Epithelial cell of proximal tubule (primary cell): ENCODE data around the gene CCR1. TPM values are rescaled to one million over a fixed set of nuclear protein-coding genes. Genes with fewer than 3 reads are reported as not detected.
"Not testable (repeated sequence)": the region's sequence is repeated elsewhere in the genome, so short reads cannot be mapped to it uniquely, and the experiment has no call there.

Experiments
- DNase-seq: peaks from one replicate; pipeline ENCODE4 v3.0.0-alpha.2; 2011; ENCODE audit warnings: low read depth
- H3K4me3 ChIP-seq: 2 replicates; pipeline ENCODE4 v1.5.1; 2011; ENCODE audit warnings: low read depth, mild to moderate bottlenecking, low read length
- CTCF ChIP-seq: conservative IDR thresholded peaks from 2 replicates; pipeline ENCODE4 v1.5.1; 2012; ENCODE audit warnings: low read depth, mild to moderate bottlenecking, low read length
- total RNA-seq: library from RNA; depleted of rRNA; stranded (reverse); fragments of >200 nt; gene quantifications from 2 replicates; pipeline ENCODE4 v1.2.3, GENCODE V29; 2015

The CCR1 gene
- total RNA-seq, 1 donor from 2014 or later: not detected

- TF ChIP-seq CTCF: no peak
- DNase-seq: no peak
- H3K4me3 ChIP-seq: no peak overlapping the region
Observed at GRCh38 chr3:46183330-46183729, 24.8 kb downstream of the CCR1 start.

GRCh38 chr3:46168583-46169345 is 39.3 kb downstream of the CCR1 start:
- TF ChIP-seq CTCF: no peak
- H3K4me3 ChIP-seq: no peak overlapping the region
- peak; percentile 30 for DNase-seq

GRCh38 chr3:46163556-46164041 is 44.5 kb downstream of the CCR1 start:
- no peak overlapping the region for H3K4me3 ChIP-seq
- no peak for DNase-seq
- no peak for TF ChIP-seq CTCF

- no peak overlapping the region for H3K4me3 ChIP-seq
- DNase-seq: no peak
Observed at GRCh38 chr3:46162975-46163555, 45.0 kb downstream of the CCR1 start.

GRCh38 chr3:46157685-46158084 is 50.4 kb downstream of the CCR1 start:
- DNase-seq, H3K4me3 ChIP-seq: not testable (repeated sequence)

More at GRCh38 chr3:46162975-46163555, 45.0 kb downstream of the CCR1 start:
- peak; percentile 39 for TF ChIP-seq CTCF

GRCh38 chr3:46154311-46154710 is 53.8 kb downstream of the CCR1 start:
- H3K4me3 ChIP-seq: no peak overlapping the region
- TF ChIP-seq CTCF: no peak
- no peak for DNase-seq

Other genes with a start within 250 kb of the CCR1 start
- 10.3 and 10.9 TPM in 2 replicates for gene FYCO1, start 212.5 kb downstream of the CCR1 start, total RNA-seq
- gene XCR1, start 180.8 kb downstream of the CCR1 start, total RNA-seq: not detected in 2 replicates
- gene CCR3, start 34.1 kb upstream of the CCR1 start, total RNA-seq: not detected in 2 replicates
- gene CCR2, start 145.8 kb upstream of the CCR1 start, total RNA-seq: not detected in 2 replicates
- not detected in 2 replicates for gene CCR5, start 162.6 kb upstream of the CCR1 start, total RNA-seq
- not detected in 2 replicates for gene CCRL2, start 198.9 kb upstream of the CCR1 start, total RNA-seq